GM03348 (cell line): ENCODE results near the gene THSD7A.

ENCODE experiments used
- DNase-seq: peaks from one replicate; pipeline ENCODE4 v3.0.0; 2012; ENCODE audit warnings: low spot score

Gene THSD7A

GRCh38 chr7:11412036-11412435, 420.0 kb downstream of the THSD7A start:
- DNase-seq = no peak

- DNase-seq = no peak
Observed at GRCh38 chr7:11410656-11411644, 421.0 kb downstream of the THSD7A start.

DNA sequence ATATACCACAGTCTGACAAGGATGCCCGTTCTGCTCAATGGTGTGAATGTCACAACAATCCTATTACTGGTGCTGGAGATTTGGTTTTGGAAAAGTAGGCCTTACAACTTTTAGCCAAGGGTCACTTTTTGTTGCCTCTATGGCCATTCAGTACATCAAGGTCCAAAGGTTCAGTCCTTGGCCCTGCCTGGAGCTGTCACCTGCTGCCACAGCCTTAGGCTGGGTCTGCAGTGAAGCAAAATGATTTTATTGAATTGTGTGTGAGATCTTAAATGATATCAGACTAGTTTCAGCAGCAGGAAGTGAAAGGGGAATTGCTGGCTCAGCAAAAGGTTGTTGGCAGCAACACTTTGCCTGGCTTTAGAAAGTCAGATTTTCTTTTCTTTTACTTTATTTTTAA, 427.6 kb downstream of the THSD7A start:
- DNase-seq = no peak

DNA sequence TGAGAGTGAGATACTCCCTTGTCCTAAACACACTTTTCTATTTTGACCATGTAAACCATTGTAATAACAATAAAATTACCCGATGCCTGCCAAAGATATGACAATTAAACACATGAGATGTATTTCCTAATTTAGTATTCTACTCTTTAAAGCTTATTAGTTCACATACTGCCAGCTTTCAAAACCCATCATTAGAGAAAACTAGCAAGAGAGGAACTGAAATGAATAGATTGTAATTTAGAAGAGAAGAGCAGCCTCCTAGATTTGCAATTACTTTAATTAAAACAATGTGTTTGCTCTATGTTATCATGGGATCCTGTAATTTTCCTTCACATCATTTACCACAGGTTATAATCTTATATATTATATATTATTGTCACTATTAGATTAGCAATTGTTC, 428.2 kb downstream of the THSD7A start:
- no peak for DNase-seq

- no peak for DNase-seq
Observed at GRCh38 chr7:11394438-11394837, 437.6 kb downstream of the THSD7A start.

GRCh38 chr7:11379641-11380040, 452.4 kb downstream of the THSD7A start:
- no peak for DNase-seq

GRCh38 chr7:11376529-11376928, 455.5 kb downstream of the THSD7A start:
- no peak for DNase-seq

- DNase-seq = no peak
Observed at GRCh38 chr7:11374629-11375028, 457.4 kb downstream of the THSD7A start.

GRCh38 chr7:11373546-11374142, 458.4 kb downstream of the THSD7A start:
- peak; percentile 5 for DNase-seq

- no peak for DNase-seq
Observed at GRCh38 chr7:11369696-11370095, 462.3 kb downstream of the THSD7A start.

- DNase-seq = no peak
Observed at GRCh38 chr7:11366118-11366517, 465.9 kb downstream of the THSD7A start.

- DNase-seq = no peak
Observed at GRCh38 chr7:11358637-11359036, 473.4 kb downstream of the THSD7A start.

GRCh38 chr7:11355399-11356005, 476.5 kb downstream of the THSD7A start:
- DNase-seq = no peak

DNA sequence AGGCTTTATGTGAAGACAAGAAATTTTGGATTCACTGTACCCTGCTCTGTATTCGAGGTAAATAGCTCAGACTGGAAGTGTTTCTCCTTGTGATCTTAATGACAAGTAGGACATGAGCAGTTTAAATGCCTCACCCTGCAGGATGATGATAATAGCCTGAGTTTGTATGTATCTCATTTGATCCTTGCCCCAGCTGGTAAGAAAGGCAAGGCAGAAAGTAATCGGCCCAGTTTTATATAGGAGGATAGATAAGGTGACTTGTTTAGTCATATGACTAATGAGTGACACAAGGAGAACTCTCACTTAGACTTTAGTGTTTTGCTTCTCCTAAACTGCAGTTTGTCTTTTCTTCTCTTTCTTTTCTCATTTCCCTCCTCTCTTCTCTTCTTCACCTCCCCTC, 485.7 kb downstream of the THSD7A start:
- DNase-seq = no peak

GRCh38 chr7:11345621-11346020, 486.4 kb downstream of the THSD7A start:
- peak; percentile 10 for DNase-seq

- peak; percentile 37 for DNase-seq
Observed at GRCh38 chr7:11343818-11344413, 488.1 kb downstream of the THSD7A start.

DNA sequence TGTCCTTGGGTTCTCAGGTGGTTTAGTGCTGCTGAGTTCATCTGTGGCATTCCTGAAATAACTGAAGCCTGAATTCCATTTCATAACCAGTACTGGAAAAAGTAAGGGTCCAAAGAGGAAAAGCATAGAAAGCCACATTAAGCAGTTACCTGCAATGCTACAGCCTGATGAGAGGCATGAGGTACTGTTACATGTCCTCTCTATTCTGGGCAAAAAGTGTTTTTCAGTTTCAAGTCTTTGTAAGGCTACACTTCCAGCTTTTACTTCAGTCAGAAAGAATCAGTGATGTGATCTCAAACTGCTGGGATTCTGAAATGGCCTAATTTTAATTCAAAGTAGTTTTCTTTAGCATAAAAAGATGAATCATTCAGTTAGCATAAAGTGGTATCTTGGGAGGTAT, 488.9 kb downstream of the THSD7A start:
- DNase-seq = no peak

DNA sequence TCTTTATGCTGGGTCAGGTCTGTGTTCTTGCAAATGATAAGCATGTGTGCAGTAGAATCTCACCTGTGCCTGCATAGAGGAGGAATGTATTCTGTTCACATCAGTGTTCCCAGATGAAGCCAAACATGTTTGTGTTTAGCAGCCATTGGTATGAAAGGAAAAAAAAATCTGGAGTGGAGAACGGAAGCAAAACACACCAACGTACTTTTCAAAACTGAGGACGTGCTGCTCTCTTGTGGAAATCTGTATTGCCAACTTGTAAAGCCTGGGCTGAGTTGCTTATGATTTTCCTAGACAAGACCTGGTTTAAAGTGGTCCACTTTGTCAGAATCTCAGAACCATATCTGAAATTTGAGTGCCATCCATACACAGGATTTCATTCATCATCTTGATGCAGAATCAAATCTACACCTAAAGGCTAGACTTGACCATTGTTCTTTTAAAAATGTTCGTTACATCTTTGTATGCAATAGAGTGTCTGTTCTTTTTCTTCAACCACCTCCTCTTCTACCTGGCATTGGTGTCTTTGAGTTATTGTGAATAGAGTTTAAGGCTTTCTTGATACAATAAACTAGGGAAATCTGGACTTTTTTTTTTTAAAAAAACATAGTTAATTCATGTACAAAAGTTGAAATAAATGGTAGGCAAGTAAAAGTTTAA, 490.6 kb downstream of the THSD7A start:
- peak; percentile 20 for DNase-seq

DNA sequence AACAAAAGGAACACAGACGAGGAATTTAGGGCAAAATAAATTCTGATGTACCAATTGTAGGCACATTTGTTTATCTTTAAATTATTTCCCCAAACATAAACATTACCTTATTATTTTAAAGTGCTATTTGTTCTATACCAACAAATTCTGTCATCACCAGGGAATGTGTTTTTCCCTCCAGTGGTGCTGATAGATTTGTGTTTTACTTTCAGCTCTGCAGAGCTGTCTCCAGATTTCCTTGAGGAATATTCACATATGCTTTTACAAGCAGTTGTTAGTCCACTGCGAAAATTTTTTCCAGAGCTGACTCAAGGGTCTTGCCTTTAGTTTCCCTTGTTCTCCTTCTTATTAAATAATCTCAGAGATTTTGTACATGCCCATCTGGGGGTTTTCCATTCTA, 495.6 kb downstream of the THSD7A start:
- no peak for DNase-seq

DNA sequence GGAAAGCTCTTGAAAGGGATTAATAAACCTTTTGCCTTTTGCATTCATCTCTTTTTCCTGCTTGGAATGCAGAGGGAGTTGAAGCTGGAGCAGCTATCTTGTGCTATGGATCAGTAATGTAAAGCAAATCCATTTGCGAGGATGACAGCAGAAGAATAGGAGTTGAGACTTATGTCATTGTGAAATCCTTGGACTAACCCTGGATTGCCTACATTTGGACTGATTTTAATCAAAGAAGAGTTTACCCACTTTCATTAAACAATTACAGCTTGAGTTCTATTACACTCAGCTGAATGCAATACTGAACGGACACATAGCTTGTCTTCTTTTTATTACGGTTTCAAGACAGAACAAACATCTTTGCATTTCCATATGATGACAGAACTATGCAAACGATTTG, 496.1 kb downstream of the THSD7A start:
- DNase-seq = no peak

DNA sequence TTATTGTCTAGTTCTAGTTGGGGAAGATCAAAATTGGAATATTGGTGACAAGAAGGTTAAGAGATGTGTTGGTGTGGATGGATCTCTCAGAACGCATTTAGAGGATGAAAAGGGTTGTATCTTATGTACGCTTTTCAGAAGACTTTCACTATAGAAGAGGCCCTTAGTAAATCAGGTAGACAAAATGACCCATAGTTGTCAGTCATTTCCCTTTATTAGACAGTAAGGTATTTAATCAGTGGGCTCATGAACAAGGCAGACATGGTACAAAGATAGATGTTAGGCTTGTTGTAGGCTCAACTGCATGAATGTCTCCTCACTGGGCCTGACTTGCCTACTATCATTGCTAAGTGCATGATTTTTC, 499.2 kb downstream of the THSD7A start:
- no peak for DNase-seq

GRCh38 chr7:11332186-11332864, 499.7 kb downstream of the THSD7A start:
- no peak for DNase-seq
